Keratinocyte (primary cell): ENCODE measurements around the gene CFAP45. TPM values are rescaled to one million over a fixed set of nuclear protein-coding genes. Genes with fewer than 3 reads are reported as not detected.
"Not testable (repeated sequence)": the region's sequence is repeated elsewhere in the genome, so short reads cannot be mapped to it uniquely, and the experiment has no call there.

Source experiments
- DNase-seq: peaks from one replicate; pipeline ENCODE4 v3.0.0-alpha.2; 2011; ENCODE audit warnings: low read depth, missing footprints, low spot score
- FAIRE-seq: peaks from 2 replicates; lab custom pipeline; 2011; peaks lifted over from hg19 to GRCh38; lab: Jason Lieb, UNC
- H2AFZ ChIP-seq: 2 replicates; pipeline ENCODE4 v1.6.0; 2012; ENCODE audit warnings: low read length, control low read depth, inconsistent platforms; ENCODE audit not compliant: control insufficient read depth
- H3K27ac ChIP-seq: 2 replicates; pipeline ENCODE4 v1.5.1; 2011; ENCODE audit warnings: low read length; ENCODE audit not compliant: control insufficient read depth, insufficient read depth
- H3K27me3 ChIP-seq: 3 replicates; pipeline ENCODE4 v1.6.0; 2011; ENCODE audit warnings: low read length; ENCODE audit not compliant: control insufficient read depth, insufficient read depth; ENCODE audit errors: extremely low read depth
- H3K36me3 ChIP-seq, 2 experiments: 2 replicates in 1 of 2; 3 replicates in 1 of 2; pipeline ENCODE4 v1.5.1; 2011; ENCODE audit warnings: low read length in 2 of 2, mild to moderate bottlenecking in 1 of 2; ENCODE audit not compliant: control insufficient read depth in 2 of 2, insufficient read depth in 2 of 2; ENCODE audit errors: extremely low read depth in 1 of 2
- H3K4me1 ChIP-seq: 3 replicates; pipeline ENCODE4 v1.5.1; 2011; ENCODE audit warnings: low read length; ENCODE audit not compliant: control insufficient read depth, insufficient read depth; ENCODE audit errors: extremely low read depth
- H3K4me2 ChIP-seq: 3 replicates; pipeline ENCODE4 v1.6.0; 2011; ENCODE audit warnings: low read depth, low read length; ENCODE audit not compliant: control insufficient read depth, insufficient read depth; ENCODE audit errors: extremely low read depth
- H3K4me3 ChIP-seq, 3 experiments: fragments of 200-600 bp in 1 of 3; sonication (generic) in 1 of 3; 2 replicates in 2 of 3; 3 replicates in 1 of 3; pipeline ENCODE4 v1.5.1; 2011 to 2016; ENCODE audit warnings: low read length in 3 of 3, mild to moderate bottlenecking in 3 of 3, control low read depth in 2 of 3, inconsistent platforms in 1 of 3, low read depth in 1 of 3, mixed read lengths in 1 of 3, mixed run types in 1 of 3, moderate library complexity in 1 of 3; ENCODE audit not compliant: control insufficient read depth in 2 of 3, insufficient read depth in 2 of 3; ENCODE audit errors: extremely low read depth in 1 of 3
- H3K79me2 ChIP-seq: 2 replicates; pipeline ENCODE4 v1.6.0; 2012; ENCODE audit warnings: low read length; ENCODE audit not compliant: control insufficient read depth, insufficient read depth
- H3K9ac ChIP-seq: 3 replicates; pipeline ENCODE4 v1.6.0; 2011; ENCODE audit warnings: low read length; ENCODE audit not compliant: control insufficient read depth, insufficient read depth; ENCODE audit errors: extremely low read depth
- H3K9me1 ChIP-seq: 3 replicates; pipeline ENCODE4 v1.6.0; 2011; ENCODE audit warnings: low read length; ENCODE audit not compliant: control insufficient read depth, insufficient read depth; ENCODE audit errors: extremely low read depth
- H3K9me3 ChIP-seq: 2 replicates; pipeline ENCODE4 v1.5.1; 2012; ENCODE audit warnings: low read depth, low read length; ENCODE audit not compliant: control insufficient read depth
- H4K20me1 ChIP-seq: 3 replicates; pipeline ENCODE4 v1.6.0; 2011; ENCODE audit warnings: low read length; ENCODE audit not compliant: control insufficient read depth, insufficient read depth; ENCODE audit errors: extremely low read depth
- EZH2 ChIP-seq: IDR thresholded peaks from one replicate; pipeline ENCODE4 v1.6.1; 2012; ENCODE audit warnings: inconsistent platforms, mild to moderate bottlenecking, low read length, moderate library complexity
- dilution Hi-C: fragments of 300-500 bp; cut with MboI; formaldehyde crosslinking; loops from one replicate; pipeline ENCODE4 v1.7.0; 2020; ENCODE audit warnings: low sequenced_read_pairs; ENCODE audit not compliant: extremely low pct_ligation_motif_present
- polyA plus RNA-seq, 5 experiments: library from polyadenylated mRNA; depleted of rRNA in 3 of 5; stranded (reverse) in 3 of 5; stranded (forward) in 1 of 5; unstranded in 1 of 5; fragments of >200 nt; gene quantifications; 1 replicate in 1 of 5; 2 replicates in 3 of 5; 3 replicates in 1 of 5; pipeline versions ENCODE4 v1.2.1 to v1.2.3, GENCODE V29; 2011 to 2012; ENCODE audit warnings: missing spikeins in 2 of 5, low read depth in 1 of 5, low replicate concordance in 1 of 5
- TF ChIP-seq, protein P1 (sequence below), 3 experiments: IDR thresholded peaks in 1 of 3; conservative IDR thresholded peaks in 1 of 3; optimal IDR thresholded peaks in 1 of 3; 2 replicates in 2 of 3; 3 replicates in 1 of 3; pipeline versions ENCODE3 to v1.5.1; 2011; ENCODE audit warnings: low read length in 3 of 3, mild to moderate bottlenecking in 3 of 3, moderate library complexity in 2 of 3, control low read depth in 1 of 3, inconsistent platforms in 1 of 3; ENCODE audit not compliant: insufficient read depth in 2 of 3; ENCODE audit errors: extremely low read depth in 1 of 3

CFAP45 gene
- polyA plus RNA-seq, 1 donor (not counting 4 experiments of a cell fraction or from before 2014, with no cell fraction given) = 2.3 TPM

DNA sequence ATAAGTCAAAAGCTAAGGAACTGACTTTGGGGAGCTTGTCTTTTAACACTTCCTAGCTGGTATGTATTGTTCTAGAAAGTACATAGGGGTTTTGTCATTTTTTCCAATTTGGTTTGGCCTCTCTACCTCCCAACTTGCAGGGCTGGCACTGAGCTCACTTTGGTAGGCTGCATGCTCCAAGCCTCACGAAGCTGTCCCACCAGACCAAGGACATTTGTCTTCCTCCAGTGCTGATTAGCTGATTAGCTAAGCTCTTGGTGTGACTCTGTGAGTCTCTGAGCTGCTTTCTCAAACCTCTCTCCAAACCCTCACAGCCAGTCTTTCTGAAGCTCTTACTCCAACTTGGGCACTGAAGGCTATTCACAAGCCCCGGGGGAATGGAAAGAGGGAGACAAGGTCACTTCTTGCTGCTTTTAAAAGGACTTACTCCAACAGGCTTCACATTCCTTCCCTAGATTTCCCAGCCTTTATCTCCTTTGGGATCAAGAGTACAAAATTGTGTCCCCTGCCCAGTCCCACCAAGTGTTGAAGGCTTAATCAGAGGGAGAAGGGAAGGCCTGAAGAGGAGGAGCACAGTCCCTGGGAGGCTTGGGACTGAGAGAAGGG, 893 bp upstream of the CFAP45 start:
- DNase-seq = no peak
- H3K4me1 ChIP-seq = peaks cover 14% of the 10 kb centered on the region
- H3K27ac ChIP-seq = no peak overlapping the region
- H3K36me3 ChIP-seq = no peaks in the 10 kb centered on the region
- H3K9me3 ChIP-seq = no peaks in the 10 kb centered on the region
- peak overlapping the region; percentile 37 for H3K4me2 ChIP-seq
- H2AFZ ChIP-seq = no peak overlapping the region
- no peak overlapping the region for H3K4me3 ChIP-seq
- no peaks in the 10 kb centered on the region for H4K20me1 ChIP-seq
- dilution Hi-C loops = no loop called here
- FAIRE-seq = no peak
- H3K79me2 ChIP-seq = no peaks in the 10 kb centered on the region
- no peak for TF ChIP-seq EZH2
- TF ChIP-seq, protein P1, sequence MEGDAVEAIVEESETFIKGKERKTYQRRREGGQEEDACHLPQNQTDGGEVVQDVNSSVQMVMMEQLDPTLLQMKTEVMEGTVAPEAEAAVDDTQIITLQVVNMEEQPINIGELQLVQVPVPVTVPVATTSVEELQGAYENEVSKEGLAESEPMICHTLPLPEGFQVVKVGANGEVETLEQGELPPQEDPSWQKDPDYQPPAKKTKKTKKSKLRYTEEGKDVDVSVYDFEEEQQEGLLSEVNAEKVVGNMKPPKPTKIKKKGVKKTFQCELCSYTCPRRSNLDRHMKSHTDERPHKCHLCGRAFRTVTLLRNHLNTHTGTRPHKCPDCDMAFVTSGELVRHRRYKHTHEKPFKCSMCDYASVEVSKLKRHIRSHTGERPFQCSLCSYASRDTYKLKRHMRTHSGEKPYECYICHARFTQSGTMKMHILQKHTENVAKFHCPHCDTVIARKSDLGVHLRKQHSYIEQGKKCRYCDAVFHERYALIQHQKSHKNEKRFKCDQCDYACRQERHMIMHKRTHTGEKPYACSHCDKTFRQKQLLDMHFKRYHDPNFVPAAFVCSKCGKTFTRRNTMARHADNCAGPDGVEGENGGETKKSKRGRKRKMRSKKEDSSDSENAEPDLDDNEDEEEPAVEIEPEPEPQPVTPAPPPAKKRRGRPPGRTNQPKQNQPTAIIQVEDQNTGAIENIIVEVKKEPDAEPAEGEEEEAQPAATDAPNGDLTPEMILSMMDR (optimal IDR thresholded peaks at IDR 0.05 in 1 of 3, IDR thresholded peaks at IDR 0.05 in 1 of 3, conservative IDR thresholded peaks at IDR 0.05 in 1 of 3; ENCODE audit: extremely low read depth in 1 of 3, insufficient read depth in 2 of 3, low read length in 3 of 3) = no peak
- no peak overlapping the region for H3K9ac ChIP-seq
- no peaks in the 10 kb centered on the region for H3K27me3 ChIP-seq
- H3K9me1 ChIP-seq = no peaks in the 10 kb centered on the region

DNA sequence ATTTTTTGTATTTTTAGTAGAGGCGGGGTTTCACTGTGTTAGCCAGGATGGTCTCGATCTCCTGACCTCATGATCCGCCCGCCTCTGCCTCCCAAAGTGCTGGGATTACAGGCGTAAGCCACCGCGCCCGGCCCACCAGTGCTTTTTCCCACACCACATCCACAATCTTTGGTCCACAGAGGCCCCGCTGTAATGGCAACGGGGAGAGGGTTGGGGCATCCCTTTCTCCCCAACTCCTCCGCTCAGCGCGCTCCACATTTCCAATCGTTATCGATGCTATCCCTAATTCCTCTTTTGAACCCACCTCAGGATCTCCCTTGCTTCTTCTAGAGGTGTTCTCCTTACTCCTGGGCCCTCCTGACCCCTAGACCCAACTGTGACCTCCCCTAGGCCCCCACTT, 331 bp downstream of the CFAP45 start:
- H3K27me3 ChIP-seq, H3K9me3 ChIP-seq, FAIRE-seq, H3K36me3 ChIP-seq, H2AFZ ChIP-seq, dilution Hi-C loops, H3K9me1 ChIP-seq, H3K79me2 ChIP-seq, DNase-seq, H4K20me1 ChIP-seq, H3K4me3 ChIP-seq, H3K27ac ChIP-seq: not testable (repeated sequence)
- peak overlapping the region; percentile 37 for H3K4me2 ChIP-seq
- peak overlapping the region; percentile 14 for H3K9ac ChIP-seq
- peaks cover 14% of the 10 kb centered on the region for H3K4me1 ChIP-seq

DNA sequence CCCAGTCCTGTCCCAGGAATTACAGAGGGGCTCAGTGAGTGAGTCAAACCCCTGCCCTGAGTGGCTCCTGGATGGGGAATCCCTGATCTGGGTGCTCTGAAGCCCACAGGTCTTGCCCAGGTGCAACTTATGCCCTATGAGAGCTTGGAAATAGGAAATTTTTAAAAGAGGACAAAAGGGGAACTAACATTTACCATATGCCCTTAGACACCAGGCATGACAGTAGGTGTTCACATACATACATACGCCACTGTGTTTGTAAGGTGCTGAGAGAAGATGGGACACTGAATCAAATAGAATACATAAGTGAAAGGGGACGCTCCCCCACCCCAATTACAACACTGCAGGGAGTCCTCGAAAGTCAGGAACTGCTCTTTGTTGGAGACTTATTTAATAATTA, 1.4 kb downstream of the CFAP45 start:
- dilution Hi-C loops = no loop called here
- Histone ChIP-seq H3K9me3 (no peaks in the 10 kb centered on the region), H3K79me2 (no peaks in the 10 kb centered on the region), H3K9ac (no peak overlapping the region), H3K4me2 (no peak overlapping the region), H3K27ac (no peak overlapping the region), H2AFZ (no peak overlapping the region), H3K36me3 (no peaks in the 10 kb centered on the region), H4K20me1 (no peaks in the 10 kb centered on the region), H3K4me1 (peaks cover 14% of the 10 kb centered on the region), H3K9me1 (no peaks in the 10 kb centered on the region), H3K4me3 (no peak overlapping the region), H3K27me3 (no peaks in the 10 kb centered on the region)
- no peak for DNase-seq
- no peak for FAIRE-seq
- TF ChIP-seq, protein P1 (optimal IDR thresholded peaks at IDR 0.05 in 1 of 3, IDR thresholded peaks at IDR 0.05 in 1 of 3, conservative IDR thresholded peaks at IDR 0.05 in 1 of 3; ENCODE audit: extremely low read depth in 1 of 3, insufficient read depth in 2 of 3, low read length in 3 of 3) = no peak
- no peak for TF ChIP-seq EZH2
